Measurements from ENCODE around the gene ABI1.

ABI1 gene

DNA sequence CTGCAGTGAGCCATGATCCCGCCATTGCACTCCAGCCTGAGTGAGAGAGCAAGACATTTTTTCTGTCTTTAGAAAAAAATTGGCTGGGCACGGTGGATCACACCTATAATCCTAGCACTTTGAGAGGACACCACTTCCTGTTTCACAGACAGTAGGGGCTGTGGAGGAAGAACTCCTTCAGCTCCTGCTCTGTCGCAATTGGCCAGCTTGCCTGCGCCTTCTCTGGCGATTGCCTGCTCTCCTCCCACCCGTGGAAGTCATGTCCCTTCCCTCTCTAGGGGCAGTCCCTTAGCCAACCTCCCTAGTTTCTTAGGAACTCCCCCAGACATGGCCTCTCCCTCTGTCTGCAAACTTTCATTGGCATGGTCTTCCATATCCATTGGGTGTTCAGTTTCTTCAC lies 154.6 kb downstream of the ABI1 start:
- H3K79me2 ChIP-seq (ENCODE audit: insufficient read depth, low read length): peaks cover 24% of the 10 kb centered on the region
- H3K4me2 ChIP-seq (ENCODE audit: low read length): no peak overlapping the region
- no peak overlapping the region for H2AFZ ChIP-seq (ENCODE audit: low read length)
- H3K9ac ChIP-seq (ENCODE audit: low read length): no peak overlapping the region
- no peaks in the 10 kb centered on the region for H3K4me1 ChIP-seq (ENCODE audit: insufficient read depth, low read length, severe bottlenecking)
- no peaks in the 10 kb centered on the region for H4K20me1 ChIP-seq (ENCODE audit: insufficient read depth, low read length)
- H3K9me3 ChIP-seq (ENCODE audit: low read length): no peaks in the 10 kb centered on the region
- no peaks in the 10 kb centered on the region for H3K27me3 ChIP-seq (ENCODE audit: insufficient read depth, low read length)
- no peak overlapping the region for H3K27ac ChIP-seq (ENCODE audit: low read depth, low read length, poor library complexity, severe bottlenecking)
- TF ChIP-seq EZH2 (IDR thresholded peaks at IDR 0.05; ENCODE audit: borderline replicate concordance, low read length): no peak
- TF ChIP-seq, protein P1, sequence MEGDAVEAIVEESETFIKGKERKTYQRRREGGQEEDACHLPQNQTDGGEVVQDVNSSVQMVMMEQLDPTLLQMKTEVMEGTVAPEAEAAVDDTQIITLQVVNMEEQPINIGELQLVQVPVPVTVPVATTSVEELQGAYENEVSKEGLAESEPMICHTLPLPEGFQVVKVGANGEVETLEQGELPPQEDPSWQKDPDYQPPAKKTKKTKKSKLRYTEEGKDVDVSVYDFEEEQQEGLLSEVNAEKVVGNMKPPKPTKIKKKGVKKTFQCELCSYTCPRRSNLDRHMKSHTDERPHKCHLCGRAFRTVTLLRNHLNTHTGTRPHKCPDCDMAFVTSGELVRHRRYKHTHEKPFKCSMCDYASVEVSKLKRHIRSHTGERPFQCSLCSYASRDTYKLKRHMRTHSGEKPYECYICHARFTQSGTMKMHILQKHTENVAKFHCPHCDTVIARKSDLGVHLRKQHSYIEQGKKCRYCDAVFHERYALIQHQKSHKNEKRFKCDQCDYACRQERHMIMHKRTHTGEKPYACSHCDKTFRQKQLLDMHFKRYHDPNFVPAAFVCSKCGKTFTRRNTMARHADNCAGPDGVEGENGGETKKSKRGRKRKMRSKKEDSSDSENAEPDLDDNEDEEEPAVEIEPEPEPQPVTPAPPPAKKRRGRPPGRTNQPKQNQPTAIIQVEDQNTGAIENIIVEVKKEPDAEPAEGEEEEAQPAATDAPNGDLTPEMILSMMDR (IDR thresholded peaks at IDR 0.05; ENCODE audit: low read length): no peak
- peaks cover 78% of the 10 kb centered on the region for H3K36me3 ChIP-seq (ENCODE audit: insufficient read depth, low read length)
- no peak overlapping the region for H3K4me3 ChIP-seq (ENCODE audit: low read depth, low read length, poor library complexity, severe bottlenecking)
- no peaks in the 10 kb centered on the region for H3K9me2 ChIP-seq (ENCODE audit: low read depth, low read length)
- H3F3A ChIP-seq (ENCODE audit: insufficient read depth, low read length): no peaks in the 10 kb centered on the region

DNA sequence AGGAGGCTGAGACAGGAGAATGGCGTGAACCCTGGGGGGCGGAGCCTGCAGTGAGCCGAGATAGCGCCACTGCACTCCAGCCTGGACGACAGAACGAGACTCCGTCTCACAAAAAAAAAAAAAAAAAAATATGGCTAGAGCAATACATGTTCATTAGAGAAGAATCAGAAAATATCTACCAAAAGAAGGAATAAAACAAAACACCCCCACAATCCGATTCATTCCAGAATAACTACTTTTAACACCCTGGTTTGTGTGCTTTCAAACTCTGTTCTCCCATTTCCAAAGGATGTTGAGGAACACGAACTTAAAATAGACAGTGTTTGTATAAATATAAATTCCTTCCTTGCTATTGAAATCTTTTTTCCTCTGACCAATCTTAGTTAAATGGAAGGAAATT lies 156.8 kb downstream of the ABI1 start:
- Histone ChIP-seq H3K27me3 (ENCODE audit: insufficient read depth, low read length) (no peaks in the 10 kb centered on the region), H4K20me1 (ENCODE audit: insufficient read depth, low read length) (no peaks in the 10 kb centered on the region), H3K9me2 (ENCODE audit: low read depth, low read length) (no peaks in the 10 kb centered on the region), H3K9ac (ENCODE audit: low read length) (no peak overlapping the region), H3F3A (ENCODE audit: insufficient read depth, low read length) (no peaks in the 10 kb centered on the region), H3K79me2 (ENCODE audit: insufficient read depth, low read length) (peaks cover 46% of the 10 kb centered on the region), H3K4me1 (ENCODE audit: insufficient read depth, low read length, severe bottlenecking) (peaks cover 8% of the 10 kb centered on the region), H3K27ac (ENCODE audit: low read depth, low read length, poor library complexity, severe bottlenecking) (no peak overlapping the region), H3K9me3 (ENCODE audit: low read length) (no peaks in the 10 kb centered on the region), H2AFZ (ENCODE audit: low read length) (no peak overlapping the region), H3K4me2 (ENCODE audit: low read length) (no peak overlapping the region), H3K4me3 (ENCODE audit: low read depth, low read length, poor library complexity, severe bottlenecking) (no peak overlapping the region), H3K36me3 (ENCODE audit: insufficient read depth, low read length) (peaks cover 84% of the 10 kb centered on the region)
- no peak for TF ChIP-seq EZH2 (IDR thresholded peaks at IDR 0.05; ENCODE audit: borderline replicate concordance, low read length)
- TF ChIP-seq, protein P1 (IDR thresholded peaks at IDR 0.05; ENCODE audit: low read length): no peak

DNA sequence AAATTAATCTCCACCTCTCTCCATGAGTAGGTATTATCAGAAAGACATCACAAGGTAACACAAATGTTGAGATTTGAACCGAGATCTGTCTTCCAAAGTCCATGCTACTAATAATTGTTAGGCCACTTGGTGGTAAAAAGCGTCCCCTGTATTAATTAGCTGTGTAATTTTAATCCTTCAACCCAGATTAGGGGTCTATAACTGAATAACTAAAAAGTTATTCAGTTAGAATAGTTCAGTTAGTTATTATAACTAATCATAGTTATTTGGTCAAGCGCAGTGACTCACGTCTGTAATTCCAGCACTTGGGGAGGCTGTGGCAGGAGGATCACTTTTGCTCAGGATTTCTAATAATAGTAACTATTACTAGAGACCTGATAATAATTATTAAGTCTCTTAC lies 157.7 kb downstream of the ABI1 start:
- no peak overlapping the region for H3K4me3 ChIP-seq (ENCODE audit: low read depth, low read length, poor library complexity, severe bottlenecking)
- no peak overlapping the region for H3K4me2 ChIP-seq (ENCODE audit: low read length)
- no peaks in the 10 kb centered on the region for H3K9me2 ChIP-seq (ENCODE audit: low read depth, low read length)
- no peak overlapping the region for H3K27ac ChIP-seq (ENCODE audit: low read depth, low read length, poor library complexity, severe bottlenecking)
- H3K27me3 ChIP-seq (ENCODE audit: insufficient read depth, low read length): no peaks in the 10 kb centered on the region
- H3K79me2 ChIP-seq (ENCODE audit: insufficient read depth, low read length): peaks cover 55% of the 10 kb centered on the region
- peaks cover 75% of the 10 kb centered on the region for H3K36me3 ChIP-seq (ENCODE audit: insufficient read depth, low read length)
- TF ChIP-seq, protein P1 (IDR thresholded peaks at IDR 0.05; ENCODE audit: low read length): no peak
- TF ChIP-seq EZH2 (IDR thresholded peaks at IDR 0.05; ENCODE audit: borderline replicate concordance, low read length): no peak
- H3F3A ChIP-seq (ENCODE audit: insufficient read depth, low read length): no peaks in the 10 kb centered on the region
- no peaks in the 10 kb centered on the region for H4K20me1 ChIP-seq (ENCODE audit: insufficient read depth, low read length)
- no peak overlapping the region for H3K9ac ChIP-seq (ENCODE audit: low read length)
- no peaks in the 10 kb centered on the region for H3K9me3 ChIP-seq (ENCODE audit: low read length)
- H2AFZ ChIP-seq (ENCODE audit: low read length): no peak overlapping the region
- peaks cover 16% of the 10 kb centered on the region for H3K4me1 ChIP-seq (ENCODE audit: insufficient read depth, low read length, severe bottlenecking)
